ENCODE data around the gene PPP2R2B.

Gene PPP2R2B

GRCh38 chr5:146643776-146644175, 234.8 kb downstream of the PPP2R2B start:
- Mint-ChIP-seq H3K4me3 (no peak overlapping the region), H3K27me3 (no peaks in the 10 kb centered on the region), H3K9me3 (no peaks in the 10 kb centered on the region), H3K4me1 (ENCODE audit: low read depth) (no peaks in the 10 kb centered on the region), H3K27ac (no peak overlapping the region), H3K36me3 (ENCODE audit: low read depth) (peaks cover 1% of the 10 kb centered on the region)

- Mint-ChIP-seq H3K36me3 (ENCODE audit: low read depth) (no peaks in the 10 kb centered on the region), H3K9me3 (no peaks in the 10 kb centered on the region), H3K27ac (no peak overlapping the region), H3K4me3 (no peak overlapping the region), H3K27me3 (no peaks in the 10 kb centered on the region), H3K4me1 (ENCODE audit: low read depth) (no peaks in the 10 kb centered on the region)
Observed at GRCh38 chr5:146642410-146642809, 236.1 kb downstream of the PPP2R2B start.

GRCh38 chr5:146641941-146642340, 236.6 kb downstream of the PPP2R2B start:
- H3K9me3 Mint-ChIP-seq = no peaks in the 10 kb centered on the region
- no peak overlapping the region for H3K4me3 Mint-ChIP-seq
- no peaks in the 10 kb centered on the region for H3K27me3 Mint-ChIP-seq
- no peaks in the 10 kb centered on the region for H3K4me1 Mint-ChIP-seq (ENCODE audit: low read depth)
- H3K36me3 Mint-ChIP-seq (ENCODE audit: low read depth) = no peaks in the 10 kb centered on the region
- H3K27ac Mint-ChIP-seq = no peak overlapping the region

GRCh38 chr5:146640285-146640896, 238.2 kb downstream of the PPP2R2B start:
- no peak overlapping the region for H3K4me3 Mint-ChIP-seq
- H3K27ac Mint-ChIP-seq = no peak overlapping the region
- H3K36me3 Mint-ChIP-seq (ENCODE audit: low read depth) = no peaks in the 10 kb centered on the region
- no peaks in the 10 kb centered on the region for H3K9me3 Mint-ChIP-seq
- no peaks in the 10 kb centered on the region for H3K27me3 Mint-ChIP-seq
- no peaks in the 10 kb centered on the region for H3K4me1 Mint-ChIP-seq (ENCODE audit: low read depth)

GRCh38 chr5:146635443-146635842, 243.1 kb downstream of the PPP2R2B start:
- no peaks in the 10 kb centered on the region for H3K36me3 Mint-ChIP-seq (ENCODE audit: low read depth)
- no peaks in the 10 kb centered on the region for H3K27me3 Mint-ChIP-seq
- H3K4me3 Mint-ChIP-seq = no peak overlapping the region
- H3K27ac Mint-ChIP-seq = no peak overlapping the region
- no peaks in the 10 kb centered on the region for H3K9me3 Mint-ChIP-seq
- H3K4me1 Mint-ChIP-seq (ENCODE audit: low read depth) = no peaks in the 10 kb centered on the region

- Mint-ChIP-seq H3K9me3 (no peaks in the 10 kb centered on the region), H3K36me3 (ENCODE audit: low read depth) (no peaks in the 10 kb centered on the region)
Observed at GRCh38 chr5:146633323-146633764, 245.2 kb downstream of the PPP2R2B start.

GRCh38 chr5:146632620-146633322, 245.8 kb downstream of the PPP2R2B start:
- H3K4me3 Mint-ChIP-seq = no peak overlapping the region
- H3K27me3 Mint-ChIP-seq = no peaks in the 10 kb centered on the region
- no peaks in the 10 kb centered on the region for H3K4me1 Mint-ChIP-seq (ENCODE audit: low read depth)
- H3K36me3 Mint-ChIP-seq (ENCODE audit: low read depth) = no peaks in the 10 kb centered on the region
- no peak overlapping the region for H3K27ac Mint-ChIP-seq
- H3K9me3 Mint-ChIP-seq = no peaks in the 10 kb centered on the region

More at GRCh38 chr5:146633323-146633764, 245.2 kb downstream of the PPP2R2B start:
- no peaks in the 10 kb centered on the region for H3K4me1 Mint-ChIP-seq (ENCODE audit: low read depth)
- H3K27ac Mint-ChIP-seq = no peak overlapping the region
- no peaks in the 10 kb centered on the region for H3K27me3 Mint-ChIP-seq
- no peak overlapping the region for H3K4me3 Mint-ChIP-seq

- Mint-ChIP-seq H3K4me3 (no peak overlapping the region), H3K4me1 (ENCODE audit: low read depth) (no peaks in the 10 kb centered on the region), H3K27ac (no peak overlapping the region), H3K9me3 (no peaks in the 10 kb centered on the region), H3K36me3 (ENCODE audit: low read depth) (no peaks in the 10 kb centered on the region), H3K27me3 (no peaks in the 10 kb centered on the region)
Observed at GRCh38 chr5:146630472-146630871, 248.1 kb downstream of the PPP2R2B start.

GRCh38 chr5:146628950-146629349, 249.6 kb downstream of the PPP2R2B start:
- H3K27ac Mint-ChIP-seq = no peak overlapping the region
- no peaks in the 10 kb centered on the region for H3K27me3 Mint-ChIP-seq
- H3K9me3 Mint-ChIP-seq = no peaks in the 10 kb centered on the region
- H3K4me3 Mint-ChIP-seq = no peak overlapping the region
- H3K4me1 Mint-ChIP-seq (ENCODE audit: low read depth) = no peaks in the 10 kb centered on the region
- no peaks in the 10 kb centered on the region for H3K36me3 Mint-ChIP-seq (ENCODE audit: low read depth)

GRCh38 chr5:146626936-146627335, 251.6 kb downstream of the PPP2R2B start:
- Mint-ChIP-seq H3K9me3 (no peaks in the 10 kb centered on the region), H3K36me3 (ENCODE audit: low read depth) (no peaks in the 10 kb centered on the region), H3K27me3 (no peaks in the 10 kb centered on the region), H3K27ac (no peak overlapping the region), H3K4me1 (ENCODE audit: low read depth) (no peaks in the 10 kb centered on the region), H3K4me3 (no peak overlapping the region)

- Mint-ChIP-seq H3K27ac (no peak overlapping the region), H3K4me3 (no peak overlapping the region), H3K9me3 (no peaks in the 10 kb centered on the region), H3K27me3 (no peaks in the 10 kb centered on the region), H3K36me3 (ENCODE audit: low read depth) (no peaks in the 10 kb centered on the region), H3K4me1 (ENCODE audit: low read depth) (no peaks in the 10 kb centered on the region)
Observed at GRCh38 chr5:146624179-146624578, 254.4 kb downstream of the PPP2R2B start.

GRCh38 chr5:146623666-146624065, 254.9 kb downstream of the PPP2R2B start:
- no peak overlapping the region for H3K27ac Mint-ChIP-seq
- no peaks in the 10 kb centered on the region for H3K27me3 Mint-ChIP-seq
- H3K4me3 Mint-ChIP-seq = no peak overlapping the region
- H3K9me3 Mint-ChIP-seq = no peaks in the 10 kb centered on the region
- H3K36me3 Mint-ChIP-seq (ENCODE audit: low read depth) = no peaks in the 10 kb centered on the region
- no peaks in the 10 kb centered on the region for H3K4me1 Mint-ChIP-seq (ENCODE audit: low read depth)

- Mint-ChIP-seq H3K27me3 (no peaks in the 10 kb centered on the region), H3K36me3 (ENCODE audit: low read depth) (no peaks in the 10 kb centered on the region), H3K27ac (no peak overlapping the region), H3K4me1 (ENCODE audit: low read depth) (no peaks in the 10 kb centered on the region), H3K9me3 (no peaks in the 10 kb centered on the region), H3K4me3 (no peak overlapping the region)
Observed at GRCh38 chr5:146623009-146623408, 255.5 kb downstream of the PPP2R2B start.

- Mint-ChIP-seq H3K9me3 (no peaks in the 10 kb centered on the region), H3K27me3 (no peaks in the 10 kb centered on the region), H3K4me3 (no peak overlapping the region), H3K27ac (no peak overlapping the region), H3K36me3 (ENCODE audit: low read depth) (no peaks in the 10 kb centered on the region), H3K4me1 (ENCODE audit: low read depth) (no peaks in the 10 kb centered on the region)
Observed at GRCh38 chr5:146622391-146622790, 256.2 kb downstream of the PPP2R2B start.

- Mint-ChIP-seq H3K27ac (no peak overlapping the region), H3K4me1 (ENCODE audit: low read depth) (no peaks in the 10 kb centered on the region), H3K4me3 (no peak overlapping the region), H3K27me3 (no peaks in the 10 kb centered on the region), H3K36me3 (ENCODE audit: low read depth) (no peaks in the 10 kb centered on the region), H3K9me3 (peaks cover 17% of the 10 kb centered on the region)
Observed at GRCh38 chr5:146620669-146621051, 257.9 kb downstream of the PPP2R2B start.
